Parietal lobe (tissue), 2 donors: ENCODE results near the gene HRH1. TPM values are rescaled to one million over a fixed set of nuclear protein-coding genes. Genes with fewer than 3 reads are reported as not detected.

Source experiments
- small RNA-seq: library from RNA; depleted of rRNA; stranded (forward); fragments of <200 nt; gene quantifications from one replicate; pipeline ENCODE3, GENCODE V24; 2014; ENCODE audit warnings: low replicate concordance
- total RNA-seq: library from RNA; depleted of rRNA; stranded (reverse); fragments of >200 nt; gene quantifications from one replicate; pipeline ENCODE4 v1.2.3, GENCODE V29; 2014

HRH1 gene, protein sequence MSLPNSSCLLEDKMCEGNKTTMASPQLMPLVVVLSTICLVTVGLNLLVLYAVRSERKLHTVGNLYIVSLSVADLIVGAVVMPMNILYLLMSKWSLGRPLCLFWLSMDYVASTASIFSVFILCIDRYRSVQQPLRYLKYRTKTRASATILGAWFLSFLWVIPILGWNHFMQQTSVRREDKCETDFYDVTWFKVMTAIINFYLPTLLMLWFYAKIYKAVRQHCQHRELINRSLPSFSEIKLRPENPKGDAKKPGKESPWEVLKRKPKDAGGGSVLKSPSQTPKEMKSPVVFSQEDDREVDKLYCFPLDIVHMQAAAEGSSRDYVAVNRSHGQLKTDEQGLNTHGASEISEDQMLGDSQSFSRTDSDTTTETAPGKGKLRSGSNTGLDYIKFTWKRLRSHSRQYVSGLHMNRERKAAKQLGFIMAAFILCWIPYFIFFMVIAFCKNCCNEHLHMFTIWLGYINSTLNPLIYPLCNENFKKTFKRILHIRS
- 1.9 TPM for total RNA-seq

DNA sequence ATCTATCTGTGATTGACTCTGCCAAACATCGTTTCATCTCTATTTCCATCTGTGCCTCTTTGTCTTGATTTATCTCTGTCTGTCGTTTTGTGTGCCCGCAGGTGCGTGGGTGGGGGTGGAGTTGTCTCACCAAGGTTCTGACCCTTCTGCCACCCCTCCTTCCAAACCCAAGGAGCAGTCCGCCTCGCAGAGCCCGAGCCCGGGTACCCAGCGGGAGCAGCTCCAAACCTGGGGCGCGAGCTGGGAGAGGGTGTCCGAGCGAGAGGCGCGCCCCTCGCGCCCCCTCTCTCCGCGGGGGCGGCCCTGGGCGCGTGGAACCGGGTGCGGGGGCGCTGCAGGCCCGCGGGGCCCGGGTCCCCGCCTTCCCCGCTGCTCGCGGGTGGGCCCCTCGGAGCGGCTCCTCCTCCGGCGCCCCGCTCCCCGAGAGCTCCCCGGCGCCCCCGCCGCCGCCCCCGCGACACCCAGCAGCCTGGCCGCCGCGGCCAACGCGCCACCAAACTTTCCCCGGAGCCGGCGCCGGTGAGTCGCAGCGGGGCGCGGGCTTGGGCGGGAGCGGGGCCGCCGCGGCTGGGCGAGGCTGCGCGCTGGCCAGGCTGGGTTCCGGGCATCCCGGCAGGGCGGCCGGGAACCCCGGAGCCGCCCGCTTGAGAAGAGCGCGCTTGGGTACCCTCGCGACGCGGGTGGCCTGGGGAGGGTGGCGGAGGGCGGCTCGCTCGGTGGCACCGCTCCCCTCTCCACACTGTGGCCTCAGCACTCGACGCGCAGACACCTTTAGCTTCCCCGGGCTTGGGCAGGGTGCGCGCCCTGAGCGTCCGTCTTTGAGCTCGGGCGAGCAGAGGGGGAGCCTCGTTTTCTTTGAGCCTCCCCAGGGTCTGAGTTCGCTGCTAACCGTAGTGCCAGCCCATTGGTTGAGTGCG lies at the start of gene HRH1:
Gene HRH1 (plus strand): TSS at position 458 of the 917 bp plus-strand sequence. CDS start 104,545 bp downstream, outside the sequence.

DNA sequence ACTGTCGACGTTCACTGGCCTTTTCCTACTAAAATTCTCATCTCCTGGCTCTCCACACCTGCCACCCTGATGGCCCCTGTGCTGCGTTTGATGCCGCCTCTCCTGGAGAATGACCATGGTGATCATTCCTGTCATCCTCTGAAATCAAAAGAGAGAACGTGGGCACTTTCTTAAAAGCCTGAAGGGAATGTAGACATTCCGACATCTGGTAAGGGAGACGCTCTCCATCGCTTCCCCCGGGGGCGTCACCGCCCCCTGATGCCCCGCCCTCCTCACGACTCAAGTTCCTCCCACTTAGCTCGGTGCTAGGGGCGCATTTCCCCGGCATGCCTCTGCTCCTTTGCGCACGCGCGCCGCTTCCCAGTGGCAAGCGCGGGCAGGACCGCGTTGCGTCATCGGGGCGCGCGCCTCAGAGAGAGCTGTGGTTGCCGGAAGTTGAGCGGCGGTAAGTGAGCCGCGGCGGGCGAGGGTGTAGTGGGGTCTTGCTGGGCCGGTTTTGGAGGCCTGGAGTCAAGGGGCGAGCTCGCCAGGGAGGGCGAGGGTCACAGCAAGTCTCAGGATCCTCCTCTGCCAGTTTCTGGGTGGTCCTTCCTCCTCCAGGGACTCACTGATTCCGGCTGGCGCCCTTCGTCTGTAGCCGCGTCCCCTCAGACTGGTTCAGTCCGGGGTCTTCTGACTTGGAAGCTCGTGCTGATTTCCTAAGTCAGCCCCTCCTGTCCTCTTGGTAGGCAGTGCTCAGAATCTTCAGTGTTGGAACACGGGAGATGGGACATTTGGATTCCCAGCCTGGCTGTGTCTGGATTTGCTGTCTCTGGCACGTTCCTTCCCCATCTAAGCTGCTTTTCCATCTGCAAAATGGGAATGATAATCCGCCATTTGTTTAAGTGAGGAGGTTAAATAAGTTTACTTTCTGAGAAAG lies 118.0 kb downstream of the HRH1 start, which contains the start of gene ATG7:
Gene ATG7 (plus strand): TSS at position 412 of the 919 bp plus-strand sequence. CDS start 26,299 bp downstream, outside the sequence.

Small RNA genes lying within 50 kb of the gene (small RNA-seq; reads per million reads assigned to genes)
- not detected for gene AC083855.1

Other genes starting within 250 kb of the HRH1 start
- gene SLC6A1, start 161.7 kb upstream of the HRH1 start, total RNA-seq: 93.0 TPM
- 59.5 TPM for gene ATG7, start 117.9 kb downstream of the HRH1 start, total RNA-seq